ENCODE data around the gene SIPA1L3.

GRCh38 chr19:37981785-37982475 is 74.9 kb downstream of the SIPA1L3 start:
- TF ChIP-seq CTCF (IDR thresholded peaks at IDR 0.05): no peak
- no peak for TF ChIP-seq POLR2A (IDR thresholded peaks at IDR 0.05)

Measured in lower leg skin (tissue), 3 donors.